Keratinocyte (primary cell): ENCODE data around the gene NOVA2. TPM values are rescaled to one million over a fixed set of nuclear protein-coding genes. Genes with fewer than 3 reads are reported as not detected.

Experiments
- DNase-seq: peaks from one replicate; pipeline ENCODE4 v3.0.0-alpha.2; 2011; ENCODE audit warnings: low read depth, missing footprints, low spot score
- FAIRE-seq: peaks from 2 replicates; lab custom pipeline; 2011; peaks lifted over from hg19 to GRCh38; lab: Jason Lieb, UNC
- H2AFZ ChIP-seq: 2 replicates; pipeline ENCODE4 v1.6.0; 2012; ENCODE audit warnings: low read length, control low read depth, inconsistent platforms; ENCODE audit not compliant: control insufficient read depth
- H3K27ac ChIP-seq: 2 replicates; pipeline ENCODE4 v1.5.1; 2011; ENCODE audit warnings: low read length; ENCODE audit not compliant: control insufficient read depth, insufficient read depth
- H3K27me3 ChIP-seq: 3 replicates; pipeline ENCODE4 v1.6.0; 2011; ENCODE audit warnings: low read length; ENCODE audit not compliant: control insufficient read depth, insufficient read depth; ENCODE audit errors: extremely low read depth
- H3K36me3 ChIP-seq, 2 experiments: 2 replicates in 1 of 2; 3 replicates in 1 of 2; pipeline ENCODE4 v1.5.1; 2011; ENCODE audit warnings: low read length in 2 of 2, mild to moderate bottlenecking in 1 of 2; ENCODE audit not compliant: control insufficient read depth in 2 of 2, insufficient read depth in 2 of 2; ENCODE audit errors: extremely low read depth in 1 of 2
- H3K4me1 ChIP-seq: 3 replicates; pipeline ENCODE4 v1.5.1; 2011; ENCODE audit warnings: low read length; ENCODE audit not compliant: control insufficient read depth, insufficient read depth; ENCODE audit errors: extremely low read depth
- H3K4me2 ChIP-seq: 3 replicates; pipeline ENCODE4 v1.6.0; 2011; ENCODE audit warnings: low read depth, low read length; ENCODE audit not compliant: control insufficient read depth, insufficient read depth; ENCODE audit errors: extremely low read depth
- H3K4me3 ChIP-seq, 3 experiments: fragments of 200-600 bp in 1 of 3; sonication (generic) in 1 of 3; 2 replicates in 2 of 3; 3 replicates in 1 of 3; pipeline ENCODE4 v1.5.1; 2011 to 2016; ENCODE audit warnings: low read length in 3 of 3, mild to moderate bottlenecking in 3 of 3, control low read depth in 2 of 3, inconsistent platforms in 1 of 3, low read depth in 1 of 3, mixed read lengths in 1 of 3, mixed run types in 1 of 3, moderate library complexity in 1 of 3; ENCODE audit not compliant: control insufficient read depth in 2 of 3, insufficient read depth in 2 of 3; ENCODE audit errors: extremely low read depth in 1 of 3
- H3K79me2 ChIP-seq: 2 replicates; pipeline ENCODE4 v1.6.0; 2012; ENCODE audit warnings: low read length; ENCODE audit not compliant: control insufficient read depth, insufficient read depth
- H3K9ac ChIP-seq: 3 replicates; pipeline ENCODE4 v1.6.0; 2011; ENCODE audit warnings: low read length; ENCODE audit not compliant: control insufficient read depth, insufficient read depth; ENCODE audit errors: extremely low read depth
- H3K9me1 ChIP-seq: 3 replicates; pipeline ENCODE4 v1.6.0; 2011; ENCODE audit warnings: low read length; ENCODE audit not compliant: control insufficient read depth, insufficient read depth; ENCODE audit errors: extremely low read depth
- H3K9me3 ChIP-seq: 2 replicates; pipeline ENCODE4 v1.5.1; 2012; ENCODE audit warnings: low read depth, low read length; ENCODE audit not compliant: control insufficient read depth
- H4K20me1 ChIP-seq: 3 replicates; pipeline ENCODE4 v1.6.0; 2011; ENCODE audit warnings: low read length; ENCODE audit not compliant: control insufficient read depth, insufficient read depth; ENCODE audit errors: extremely low read depth
- CTCF ChIP-seq, 3 experiments: IDR thresholded peaks in 1 of 3; conservative IDR thresholded peaks in 1 of 3; optimal IDR thresholded peaks in 1 of 3; 2 replicates in 2 of 3; 3 replicates in 1 of 3; pipeline versions ENCODE3 to v1.5.1; 2011; ENCODE audit warnings: low read length in 3 of 3, mild to moderate bottlenecking in 3 of 3, moderate library complexity in 2 of 3, control low read depth in 1 of 3, inconsistent platforms in 1 of 3; ENCODE audit not compliant: insufficient read depth in 2 of 3; ENCODE audit errors: extremely low read depth in 1 of 3
- EZH2 ChIP-seq: IDR thresholded peaks from one replicate; pipeline ENCODE4 v1.6.1; 2012; ENCODE audit warnings: inconsistent platforms, mild to moderate bottlenecking, low read length, moderate library complexity
- dilution Hi-C: fragments of 300-500 bp; cut with MboI; formaldehyde crosslinking; loops from one replicate; pipeline ENCODE4 v1.7.0; 2020; ENCODE audit warnings: low sequenced_read_pairs; ENCODE audit not compliant: extremely low pct_ligation_motif_present
- polyA plus RNA-seq, 5 experiments: library from polyadenylated mRNA; depleted of rRNA in 3 of 5; stranded (reverse) in 3 of 5; stranded (forward) in 1 of 5; unstranded in 1 of 5; fragments of >200 nt; gene quantifications; 1 replicate in 1 of 5; 2 replicates in 3 of 5; 3 replicates in 1 of 5; pipeline versions ENCODE4 v1.2.1 to v1.2.3, GENCODE V29; 2011 to 2012; ENCODE audit warnings: missing spikeins in 2 of 5, low read depth in 1 of 5, low replicate concordance in 1 of 5

NOVA2 gene
- polyA plus RNA-seq, 1 donor (not counting 4 experiments of a cell fraction or from before 2014, with no cell fraction given), result not detected

- no peaks in the 10 kb centered on the region for H3K4me1 ChIP-seq
- no peaks in the 10 kb centered on the region for H3K36me3 ChIP-seq
- no peaks in the 10 kb centered on the region for H3K9me3 ChIP-seq
- no peak overlapping the region for H3K9ac ChIP-seq
- no peaks in the 10 kb centered on the region for H4K20me1 ChIP-seq
- H3K27me3 ChIP-seq, result peaks cover 33% of the 10 kb centered on the region
- no peaks in the 10 kb centered on the region for H3K79me2 ChIP-seq
- FAIRE-seq, result no peak
- H3K9me1 ChIP-seq, result no peaks in the 10 kb centered on the region
- no peak overlapping the region for H3K4me2 ChIP-seq
- H2AFZ ChIP-seq, result no peak overlapping the region
- H3K4me3 ChIP-seq, result no peak overlapping the region
- DNase-seq, result no peak
- dilution Hi-C loops, result no loop called here
- TF ChIP-seq CTCF (optimal IDR thresholded peaks at IDR 0.05 in 1 of 3, IDR thresholded peaks at IDR 0.05 in 1 of 3, conservative IDR thresholded peaks at IDR 0.05 in 1 of 3; ENCODE audit: extremely low read depth in 1 of 3, insufficient read depth in 2 of 3, low read length in 3 of 3) (no peak), EZH2 (no peak)
- no peak overlapping the region for H3K27ac ChIP-seq
These were observed 1.8 kb upstream of the NOVA2 start for GRCh38 chr19:45975306-45976070.

DNA sequence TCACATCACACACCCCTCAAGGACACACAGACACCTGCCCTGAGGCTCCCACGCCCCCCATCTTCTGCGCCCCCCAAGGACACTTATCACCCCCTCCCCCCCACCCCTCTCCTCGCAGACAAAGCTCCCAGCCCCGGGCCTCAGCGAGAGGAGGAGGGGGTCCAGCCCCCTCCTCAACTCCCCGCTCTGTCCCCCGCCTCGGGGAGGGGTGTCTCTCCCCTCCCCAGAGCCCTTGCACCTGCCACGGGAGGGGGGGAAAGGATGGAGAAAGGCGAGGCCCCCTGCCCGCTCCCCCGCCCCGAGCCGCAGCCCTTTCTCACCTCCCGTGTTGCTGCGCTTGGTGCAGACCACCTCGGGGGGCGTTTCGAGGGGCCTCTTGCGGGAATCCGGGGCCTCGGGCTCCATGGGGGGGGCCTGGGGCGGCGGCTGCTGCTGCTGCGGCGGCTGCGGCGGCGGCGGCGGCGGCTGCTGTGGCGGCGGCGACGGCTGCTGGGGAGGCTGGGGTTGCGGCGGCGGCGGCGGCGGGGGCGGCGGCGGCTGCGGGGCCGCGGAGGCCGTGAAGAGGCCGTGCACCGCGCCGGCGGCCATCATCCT is 621 bp downstream of the NOVA2 start:
- Histone ChIP-seq H3K27me3 (peaks cover 33% of the 10 kb centered on the region), H3K9me3 (no peaks in the 10 kb centered on the region), H3K4me2 (no peak overlapping the region), H3K79me2 (no peaks in the 10 kb centered on the region), H3K9me1 (no peaks in the 10 kb centered on the region), H2AFZ (no peak overlapping the region), H3K4me1 (peaks cover 3% of the 10 kb centered on the region), H3K9ac (no peak overlapping the region), H4K20me1 (no peaks in the 10 kb centered on the region), H3K4me3 (no peak overlapping the region), H3K27ac (no peak overlapping the region), H3K36me3 (no peaks in the 10 kb centered on the region)
- FAIRE-seq (no peak), DNase-seq (no peak)
- TF ChIP-seq EZH2 (no peak), CTCF (optimal IDR thresholded peaks at IDR 0.05 in 1 of 3, IDR thresholded peaks at IDR 0.05 in 1 of 3, conservative IDR thresholded peaks at IDR 0.05 in 1 of 3; ENCODE audit: extremely low read depth in 1 of 3, insufficient read depth in 2 of 3, low read length in 3 of 3) (no peak)
- dilution Hi-C loops, result no loop called here
